ENCODE results near the gene VAMP3.

VAMP3 gene

DNA sequence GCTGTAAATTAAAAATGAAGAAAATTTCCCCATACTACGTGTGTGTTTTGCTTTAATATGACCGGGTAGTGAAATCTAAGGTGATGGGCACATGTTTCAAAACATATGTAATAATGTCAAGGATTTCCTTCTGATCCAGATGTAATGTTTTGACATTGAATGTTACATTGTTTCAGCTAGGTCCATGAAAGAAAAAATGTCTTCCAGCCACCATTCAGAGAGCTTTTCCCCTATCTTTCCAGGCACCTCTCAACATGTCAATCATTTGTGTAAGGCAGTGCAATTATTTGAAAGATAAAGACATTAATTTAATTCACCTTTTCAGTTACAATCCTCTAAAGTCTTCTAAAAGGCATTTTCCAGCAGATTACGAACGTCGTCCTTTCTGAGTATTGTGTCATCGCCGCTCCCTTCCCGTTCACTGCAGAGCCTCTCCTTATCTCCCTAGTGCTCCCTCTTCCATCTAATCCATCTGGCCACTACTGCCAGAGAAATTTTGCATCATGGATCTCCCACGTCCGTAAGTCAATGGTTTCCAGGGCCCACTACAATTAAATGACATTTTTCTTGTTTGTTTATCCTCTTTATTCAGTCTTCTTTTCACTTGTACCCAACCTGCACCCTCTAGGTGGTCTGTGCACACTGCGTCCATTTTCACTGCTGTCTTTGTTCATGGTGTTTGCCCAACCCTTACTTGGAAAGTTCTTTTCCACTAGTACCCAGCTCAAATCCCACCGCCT, 1.3 kb upstream of the VAMP3 start:
- no peak for TF ChIP-seq POLR2A (IDR thresholded peaks at IDR 0.05; ENCODE audit: extremely low read depth, insufficient read length)
- H3K4me3 ChIP-seq (ENCODE audit: low read depth, low read length): no peak overlapping the region
- DNase-seq (ENCODE audit: low read depth): no peak

DNA sequence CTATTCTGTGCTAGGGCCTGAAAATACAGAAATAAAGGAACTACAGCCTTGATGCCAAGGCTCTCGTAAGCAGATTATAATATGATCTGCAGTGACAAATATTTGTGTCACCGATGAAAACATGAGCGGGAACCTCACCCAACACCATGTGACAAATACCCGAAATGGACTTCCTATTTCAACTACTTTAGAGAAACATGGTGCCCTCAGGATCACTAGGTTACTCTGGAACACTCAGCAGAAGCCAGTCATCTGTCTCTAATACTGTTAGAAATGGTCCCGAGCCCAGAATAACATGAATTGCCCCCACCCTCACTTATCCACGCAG, 463 bp upstream of the VAMP3 start:
- DNase-seq (ENCODE audit: low read depth): no peak
- TF ChIP-seq, protein P1, sequence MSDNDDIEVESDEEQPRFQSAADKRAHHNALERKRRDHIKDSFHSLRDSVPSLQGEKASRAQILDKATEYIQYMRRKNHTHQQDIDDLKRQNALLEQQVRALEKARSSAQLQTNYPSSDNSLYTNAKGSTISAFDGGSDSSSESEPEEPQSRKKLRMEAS (IDR thresholded peaks at IDR 0.05; ENCODE audit: low read depth, low read length): peak; percentile 47
- TF ChIP-seq MYC (IDR thresholded peaks at IDR 0.05; ENCODE audit: low read depth, low read length) (no peak), POLR2A (IDR thresholded peaks at IDR 0.05; ENCODE audit: extremely low read depth, insufficient read length) (no peak)
- peak overlapping the region; percentile 80 for H3K4me3 ChIP-seq (ENCODE audit: low read depth, low read length)

DNA sequence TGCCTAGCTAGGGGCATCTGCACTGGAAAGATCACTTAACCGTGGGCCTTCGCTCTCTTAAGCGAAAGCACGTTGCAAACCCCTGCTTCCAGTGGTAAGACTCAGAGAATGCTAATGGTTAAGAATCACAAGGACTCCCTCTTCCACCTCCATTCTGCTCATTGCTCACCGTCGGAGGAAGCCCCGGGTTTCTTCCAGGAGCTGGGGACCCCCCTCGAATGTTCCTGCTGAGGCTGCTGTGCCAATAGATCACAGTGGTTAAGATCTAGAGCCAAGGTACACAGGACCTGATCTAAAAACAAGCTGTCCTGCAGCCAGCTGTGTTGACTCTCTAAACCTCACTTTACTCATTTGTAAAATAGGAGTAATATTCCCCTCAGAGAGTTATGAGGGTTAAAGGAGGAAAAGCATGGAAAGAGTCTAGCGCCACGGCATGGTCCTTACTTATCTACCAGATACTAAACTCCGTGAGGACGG, 765 bp downstream of the VAMP3 start:
- peak overlapping the region; percentile 97 for H3K4me3 ChIP-seq (ENCODE audit: low read depth, low read length)
- no peak for DNase-seq (ENCODE audit: low read depth)
- no peak for TF ChIP-seq MYC (IDR thresholded peaks at IDR 0.05; ENCODE audit: low read depth, low read length)
- TF ChIP-seq POLR2A (IDR thresholded peaks at IDR 0.05; ENCODE audit: extremely low read depth, insufficient read length): no peak
- TF ChIP-seq, protein P2, sequence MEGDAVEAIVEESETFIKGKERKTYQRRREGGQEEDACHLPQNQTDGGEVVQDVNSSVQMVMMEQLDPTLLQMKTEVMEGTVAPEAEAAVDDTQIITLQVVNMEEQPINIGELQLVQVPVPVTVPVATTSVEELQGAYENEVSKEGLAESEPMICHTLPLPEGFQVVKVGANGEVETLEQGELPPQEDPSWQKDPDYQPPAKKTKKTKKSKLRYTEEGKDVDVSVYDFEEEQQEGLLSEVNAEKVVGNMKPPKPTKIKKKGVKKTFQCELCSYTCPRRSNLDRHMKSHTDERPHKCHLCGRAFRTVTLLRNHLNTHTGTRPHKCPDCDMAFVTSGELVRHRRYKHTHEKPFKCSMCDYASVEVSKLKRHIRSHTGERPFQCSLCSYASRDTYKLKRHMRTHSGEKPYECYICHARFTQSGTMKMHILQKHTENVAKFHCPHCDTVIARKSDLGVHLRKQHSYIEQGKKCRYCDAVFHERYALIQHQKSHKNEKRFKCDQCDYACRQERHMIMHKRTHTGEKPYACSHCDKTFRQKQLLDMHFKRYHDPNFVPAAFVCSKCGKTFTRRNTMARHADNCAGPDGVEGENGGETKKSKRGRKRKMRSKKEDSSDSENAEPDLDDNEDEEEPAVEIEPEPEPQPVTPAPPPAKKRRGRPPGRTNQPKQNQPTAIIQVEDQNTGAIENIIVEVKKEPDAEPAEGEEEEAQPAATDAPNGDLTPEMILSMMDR (IDR thresholded peaks at IDR 0.05; ENCODE audit: low read depth, low read length): no peak
- TF ChIP-seq, protein P1 (IDR thresholded peaks at IDR 0.05; ENCODE audit: low read depth, low read length): no peak

DNA sequence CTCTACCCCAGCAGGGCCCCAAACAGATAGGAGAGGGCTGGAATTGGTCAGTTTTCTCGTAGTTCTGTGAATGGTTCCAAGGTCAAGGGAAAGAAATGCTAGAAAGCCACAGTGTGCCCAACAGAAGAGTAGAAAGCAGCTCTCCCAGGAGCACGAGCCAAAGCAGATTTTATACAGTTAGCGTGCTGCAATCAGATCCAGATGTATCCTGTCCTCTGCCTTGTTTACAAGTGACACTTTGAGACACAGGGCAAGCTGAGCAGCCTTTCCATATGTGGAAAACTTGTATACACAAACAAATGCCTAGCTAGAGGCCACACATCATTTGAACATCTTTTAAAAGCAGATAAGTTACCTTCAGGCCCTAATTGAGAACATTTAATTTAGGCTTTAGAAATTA, 6.5 kb downstream of the VAMP3 start:
- DNase-seq (ENCODE audit: low read depth): no peak
- no peak overlapping the region for H3K4me3 ChIP-seq (ENCODE audit: low read depth, low read length)
- TF ChIP-seq, protein P2 (IDR thresholded peaks at IDR 0.05; ENCODE audit: low read depth, low read length): no peak
- no peak for TF ChIP-seq MYC (IDR thresholded peaks at IDR 0.05; ENCODE audit: low read depth, low read length)
- TF ChIP-seq, protein P1 (IDR thresholded peaks at IDR 0.05; ENCODE audit: low read depth, low read length): no peak
- TF ChIP-seq POLR2A (IDR thresholded peaks at IDR 0.05; ENCODE audit: extremely low read depth, insufficient read length): no peak

DNA sequence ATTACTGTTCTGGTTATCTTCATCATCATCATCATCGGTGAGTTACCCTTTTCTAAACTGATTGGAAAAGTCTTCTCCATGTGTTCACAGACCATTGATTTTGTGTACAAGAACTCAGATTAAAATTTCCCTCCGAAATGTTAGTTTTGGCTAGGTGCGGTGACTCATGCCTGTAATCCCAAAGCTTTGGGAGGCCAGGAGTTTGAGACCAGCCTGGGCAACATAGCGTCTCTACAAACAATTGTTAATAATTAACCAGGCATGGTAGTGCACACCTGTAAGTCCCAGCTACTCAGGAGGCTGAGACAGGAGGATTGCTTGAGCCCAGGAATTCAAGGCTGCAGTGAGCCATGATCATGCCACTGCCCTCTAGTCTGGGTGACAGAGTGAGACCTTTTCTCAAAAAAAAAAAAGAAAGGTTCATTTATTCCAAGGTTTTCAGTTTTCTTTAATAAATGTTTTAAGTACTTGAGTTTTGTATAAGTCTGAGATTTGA, 7.1 kb downstream of the VAMP3 start:
- no peak overlapping the region for H3K4me3 ChIP-seq (ENCODE audit: low read depth, low read length)
- TF ChIP-seq, protein P1 (IDR thresholded peaks at IDR 0.05; ENCODE audit: low read depth, low read length): no peak
- TF ChIP-seq POLR2A (IDR thresholded peaks at IDR 0.05; ENCODE audit: extremely low read depth, insufficient read length) (no peak), MYC (IDR thresholded peaks at IDR 0.05; ENCODE audit: low read depth, low read length) (no peak)
- TF ChIP-seq, protein P2 (IDR thresholded peaks at IDR 0.05; ENCODE audit: low read depth, low read length): no peak
- no peak for DNase-seq (ENCODE audit: low read depth)

DNA sequence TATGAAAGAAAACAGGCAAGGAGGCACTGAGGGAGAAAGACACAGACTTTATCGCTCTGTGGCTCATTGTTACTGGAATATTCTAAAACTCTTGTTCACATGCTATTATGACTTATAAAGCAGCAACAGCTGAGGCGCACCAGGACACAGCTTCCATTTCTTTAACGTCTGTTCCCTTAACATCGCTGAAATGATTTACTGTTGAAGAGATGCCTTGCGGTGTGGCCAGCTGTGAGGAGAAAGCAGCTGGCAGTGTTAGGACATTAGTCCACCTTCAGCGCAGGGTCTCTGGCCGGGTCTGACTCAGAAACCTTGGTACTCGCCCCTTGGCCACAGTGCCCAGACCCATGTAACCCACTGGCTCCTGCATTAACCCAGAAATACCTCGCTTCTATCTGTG, 9.9 kb downstream of the VAMP3 start:
- no peak overlapping the region for H3K4me3 ChIP-seq (ENCODE audit: low read depth, low read length)
- no peak for DNase-seq (ENCODE audit: low read depth)
- TF ChIP-seq MYC (IDR thresholded peaks at IDR 0.05; ENCODE audit: low read depth, low read length): no peak
- TF ChIP-seq, protein P1 (IDR thresholded peaks at IDR 0.05; ENCODE audit: low read depth, low read length): no peak
- no peak for TF ChIP-seq POLR2A (IDR thresholded peaks at IDR 0.05; ENCODE audit: extremely low read depth, insufficient read length)
- TF ChIP-seq, protein P2 (IDR thresholded peaks at IDR 0.05; ENCODE audit: low read depth, low read length): no peak
